HG03139 (cell line): ENCODE results near the gene ADGB.
"Not testable (repeated sequence)": the region's sequence is repeated elsewhere in the genome, so short reads cannot be mapped to it uniquely, and the experiment has no call there.

Experiments
- ATAC-seq: cut with Tn5 transposase; IDR thresholded peaks from one replicate; pipeline ENCODE4 v1.9.1; 2021; ENCODE audit not compliant: unreplicated experiment

The ADGB gene

GRCh38 chr6:146814148-146814750 is 215.5 kb downstream of the ADGB start:
- ATAC-seq, result no peak

- ATAC-seq, result not testable (repeated sequence)
Measured at GRCh38 chr6:146815511-146816462, 217.0 kb downstream of the ADGB start.

GRCh38 chr6:146819596-146820320 is 221.0 kb downstream of the ADGB start:
- no peak for ATAC-seq

GRCh38 chr6:146827216-146827928 is 228.6 kb downstream of the ADGB start:
- no peak for ATAC-seq

GRCh38 chr6:146829792-146830565 is 231.2 kb downstream of the ADGB start:
- ATAC-seq, result no peak

- ATAC-seq, result no peak
Measured at GRCh38 chr6:146833157-146833556, 234.4 kb downstream of the ADGB start.

GRCh38 chr6:146840216-146840615 is 241.4 kb downstream of the ADGB start:
- ATAC-seq, result no peak

GRCh38 chr6:146840641-146841040 is 241.9 kb downstream of the ADGB start:
- ATAC-seq, result no peak

- ATAC-seq, result no peak
Measured at GRCh38 chr6:146847426-146847825, 248.7 kb downstream of the ADGB start.

GRCh38 chr6:146850238-146850896 is 251.6 kb downstream of the ADGB start:
- ATAC-seq, result no peak

- ATAC-seq, result no peak
Measured at GRCh38 chr6:146850981-146851380, 252.2 kb downstream of the ADGB start.

GRCh38 chr6:146851837-146852236 is 253.1 kb downstream of the ADGB start:
- ATAC-seq, result no peak

GRCh38 chr6:146854521-146855255 is 255.9 kb downstream of the ADGB start:
- not testable (repeated sequence) for ATAC-seq

- ATAC-seq, result no peak
Measured at GRCh38 chr6:146855889-146856288, 257.1 kb downstream of the ADGB start.

- ATAC-seq, result no peak
Measured at GRCh38 chr6:146856296-146856695, 257.5 kb downstream of the ADGB start.

- ATAC-seq, result peak; percentile 98
Measured at GRCh38 chr6:146857180-146857979, 258.6 kb downstream of the ADGB start.

GRCh38 chr6:146857980-146858347 is 259.2 kb downstream of the ADGB start:
- ATAC-seq, result peak; percentile 1

- ATAC-seq, result no peak
Measured at GRCh38 chr6:146859206-146859605, 260.4 kb downstream of the ADGB start.
